NCI-H1417 treated with DMSO at 0.1 percent for 48 hours (cell line): Measurements from ENCODE around the gene ZDHHC7.
"Not testable (repeated sequence)": the region's sequence is repeated elsewhere in the genome, so short reads cannot be mapped to it uniquely, and the experiment has no call there.

Experiments
- DNase-seq: peaks from one replicate; lab custom pipeline; 2025; lab: John Stamatoyannopoulos, UW

ZDHHC7 gene

GRCh38 chr16:84938616-84939015 lies 72.7 kb downstream of the ZDHHC7 start:
- not testable (repeated sequence) for DNase-seq

GRCh38 chr16:84937196-84938005 lies 73.9 kb downstream of the ZDHHC7 start:
- no peak for DNase-seq

GRCh38 chr16:84933774-84934631 lies 77.3 kb downstream of the ZDHHC7 start:
- no peak for DNase-seq

GRCh38 chr16:84932681-84933080 lies 78.7 kb downstream of the ZDHHC7 start:
- DNase-seq, result no peak

- no peak for DNase-seq
These were observed 79.8 kb downstream of the ZDHHC7 start for GRCh38 chr16:84931506-84931905.

- DNase-seq, result no peak
These were observed 80.2 kb downstream of the ZDHHC7 start for GRCh38 chr16:84931107-84931494.

- DNase-seq, result no peak
These were observed 80.8 kb downstream of the ZDHHC7 start for GRCh38 chr16:84930298-84931106.

- no peak for DNase-seq
These were observed 81.7 kb downstream of the ZDHHC7 start for GRCh38 chr16:84929421-84930297.

GRCh38 chr16:84928679-84929420 lies 82.5 kb downstream of the ZDHHC7 start:
- no peak for DNase-seq

- no peak for DNase-seq
These were observed 83.4 kb downstream of the ZDHHC7 start for GRCh38 chr16:84927621-84928591.

- DNase-seq, result no peak
These were observed 84.9 kb downstream of the ZDHHC7 start for GRCh38 chr16:84926462-84926861.

GRCh38 chr16:84925773-84926372 lies 85.5 kb downstream of the ZDHHC7 start:
- DNase-seq, result no peak

GRCh38 chr16:84925092-84925772 lies 86.1 kb downstream of the ZDHHC7 start:
- DNase-seq, result no peak

- no peak for DNase-seq
These were observed 86.8 kb downstream of the ZDHHC7 start for GRCh38 chr16:84924331-84925091.
